ENCODE data around the gene TC2N. TPM values are rescaled to one million over a fixed set of nuclear protein-coding genes. Genes with fewer than 3 reads are reported as not detected.

The TC2N gene
- total and polyA plus RNA-seq, 2 experiments from 2014 or later: 10.0 to 35.0 TPM

GRCh38 chr14:91885113-91885712 is 17.9 kb upstream of the TC2N start (continued):
- TF ChIP-seq ETS1 (IDR thresholded peaks at IDR 0.05) (no peak), ZNF331 (CRISPR knock-in tag; IDR thresholded peaks at IDR 0.05; ENCODE audit: low read depth) (no peak), CREB1 (CRISPR knock-in tag; IDR thresholded peaks at IDR 0.05; ENCODE audit: low read depth) (no peak), POLR2AphosphoS5 (IDR thresholded peaks at IDR 0.05; ENCODE audit: low read depth) (no peak), ZNF114 (CRISPR knock-in tag; IDR thresholded peaks at IDR 0.05) (no peak)

GRCh38 chr14:91884664-91885063 is 17.3 kb upstream of the TC2N start:
- no peak overlapping the region for H3K4me2 ChIP-seq
- Mint-ChIP-seq H3K27me3 (ENCODE audit: insufficient read depth, low read depth, poor library complexity) (peaks cover 2% of the 10 kb centered on the region), H3K9me3 (no peaks in the 10 kb centered on the region), H3K4me3 (no peak overlapping the region), H3K4me1 (no peaks in the 10 kb centered on the region), H3K27ac (no peak overlapping the region), H3K36me3 (ENCODE audit: low read depth) (no peaks in the 10 kb centered on the region)
- H2AFZ ChIP-seq: 0 out of 2 replicates have a peak overlapping the region, but pooled peaks have one; percentile 43
- peak; percentile 15 for DNase-seq (ENCODE audit: low spot score)
- no peaks in the 10 kb centered on the region for H3F3A ChIP-seq (replicated peaks; ENCODE audit: low read depth)
- H3K27ac ChIP-seq (ENCODE audit: low read depth): no peak overlapping the region
- H3K4me3 ChIP-seq: no peak overlapping the region
- TF ChIP-seq STAT1 (IDR thresholded peaks at IDR 0.05; ENCODE audit: unreplicated experiment): no peak
- TF ChIP-seq EZH2 (IDR thresholded peaks at IDR 0.05; ENCODE audit: low read depth, unreplicated experiment): no peak
- TF ChIP-seq CREB1 (CRISPR knock-in tag; IDR thresholded peaks at IDR 0.05; ENCODE audit: low read depth): no peak
- TF ChIP-seq ZNF114 (CRISPR knock-in tag; IDR thresholded peaks at IDR 0.05): no peak
- TF ChIP-seq ZNF462 (CRISPR knock-in tag; IDR thresholded peaks at IDR 0.05): no peak
- no peak for TF ChIP-seq EZH2phosphoT487 (IDR thresholded peaks at IDR 0.05; ENCODE audit: unreplicated experiment)
- peak in 1 of 2 experiments; percentile 59; a peak in 2 of 4 replicates for TF ChIP-seq CTCF (conservative IDR thresholded peaks at IDR 0.05; ENCODE audit: low read depth in 2 of 2)
- TF ChIP-seq POLR2AphosphoS5 (IDR thresholded peaks at IDR 0.05; ENCODE audit: low read depth): no peak
- no peak for TF ChIP-seq REST (IDR thresholded peaks at IDR 0.05; ENCODE audit: unreplicated experiment)
- no peaks in the 10 kb centered on the region for H3K9me2 ChIP-seq (ENCODE audit: insufficient read depth)
- no peaks in the 10 kb centered on the region for H4K20me1 ChIP-seq (replicated peaks; ENCODE audit: insufficient read depth)
- no peaks in the 10 kb centered on the region for H3K27me3 ChIP-seq (ENCODE audit: insufficient read depth)
- no peaks in the 10 kb centered on the region for H3K79me2 ChIP-seq (replicated peaks; ENCODE audit: insufficient read depth)
- no peaks in the 10 kb centered on the region for H3K36me3 ChIP-seq (ENCODE audit: insufficient read depth)
- ATAC-seq: peak; percentile 81
- H3K4me1 ChIP-seq (ENCODE audit: insufficient read depth): no peaks in the 10 kb centered on the region

All from GM23338 (cell line).